ENCODE results near the gene ATP13A3.

Gene ATP13A3

DNA sequence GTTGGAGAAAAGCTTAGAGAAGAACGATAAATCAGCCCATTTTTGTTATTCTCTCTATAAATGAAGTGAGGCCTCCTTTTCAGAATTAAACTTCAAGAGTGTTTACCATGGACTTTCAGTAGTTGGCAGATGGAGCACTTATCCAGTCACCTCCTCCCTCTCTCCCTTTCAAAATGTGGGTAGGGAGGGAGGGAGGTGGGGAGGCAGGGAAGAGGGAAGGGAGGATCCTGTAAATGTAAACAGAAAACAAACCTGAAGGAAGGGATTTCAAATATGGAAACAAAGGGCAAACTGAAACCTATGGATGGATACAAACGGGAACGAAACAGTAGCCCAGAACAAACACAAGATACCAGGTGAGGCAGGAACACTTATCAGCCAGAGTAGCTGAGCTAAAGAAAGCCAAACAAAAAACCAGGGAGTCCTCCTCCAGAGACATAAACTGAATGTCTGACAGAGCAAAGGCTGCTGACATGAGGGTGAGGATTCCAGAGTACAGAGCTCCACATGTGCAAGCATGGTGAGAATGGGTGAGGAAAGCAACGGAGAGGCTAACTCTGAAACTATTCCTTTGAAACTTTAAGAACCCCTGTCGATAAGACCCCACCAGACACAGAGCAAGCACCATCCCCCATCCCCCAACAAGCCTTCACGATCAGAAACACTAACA lies 46.8 kb downstream of the ATP13A3 start:
- DNase-seq = no peak

- DNase-seq = no peak
Measured at GRCh38 chr3:194434503-194434902, 52.3 kb downstream of the ATP13A3 start.

GRCh38 chr3:194431554-194431953 lies 55.2 kb downstream of the ATP13A3 start:
- no peak for DNase-seq

GRCh38 chr3:194425399-194425798 lies 61.4 kb downstream of the ATP13A3 start:
- DNase-seq = peak; percentile 18

- DNase-seq = no peak
Measured at GRCh38 chr3:194424953-194425352, 61.8 kb downstream of the ATP13A3 start.

GRCh38 chr3:194424373-194424772 lies 62.4 kb downstream of the ATP13A3 start:
- DNase-seq = no peak

GRCh38 chr3:194423317-194423716 lies 63.5 kb downstream of the ATP13A3 start:
- DNase-seq = no peak

DNA sequence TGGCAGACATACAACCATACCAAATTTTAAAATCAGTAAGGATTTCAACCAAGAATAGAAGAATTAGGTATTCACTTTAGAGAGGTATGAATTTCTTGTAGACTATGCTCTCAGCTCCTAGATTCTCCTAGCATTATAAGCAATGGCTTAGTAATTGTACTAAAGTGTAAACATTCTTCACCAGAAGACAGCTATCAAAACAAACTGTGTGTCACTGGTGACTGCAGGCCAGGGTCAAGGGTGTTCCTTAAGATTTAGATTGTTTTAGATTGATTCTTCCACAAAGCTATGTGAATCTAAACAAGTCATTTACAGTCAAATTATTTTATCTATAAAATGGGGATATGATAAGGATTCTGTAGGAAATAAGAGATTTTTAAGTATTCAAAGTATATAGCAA lies 64.6 kb downstream of the ATP13A3 start:
- DNase-seq = peak; percentile 83

- no peak for DNase-seq
Measured at GRCh38 chr3:194418671-194419070, 68.1 kb downstream of the ATP13A3 start.

GRCh38 chr3:194407423-194407822 lies 79.4 kb downstream of the ATP13A3 start:
- DNase-seq = peak; percentile 7

GRCh38 chr3:194405766-194406165 lies 81.0 kb downstream of the ATP13A3 start:
- DNase-seq = no peak

GRCh38 chr3:194404365-194405140 lies 82.2 kb downstream of the ATP13A3 start:
- peak; percentile 45 for DNase-seq

DNA sequence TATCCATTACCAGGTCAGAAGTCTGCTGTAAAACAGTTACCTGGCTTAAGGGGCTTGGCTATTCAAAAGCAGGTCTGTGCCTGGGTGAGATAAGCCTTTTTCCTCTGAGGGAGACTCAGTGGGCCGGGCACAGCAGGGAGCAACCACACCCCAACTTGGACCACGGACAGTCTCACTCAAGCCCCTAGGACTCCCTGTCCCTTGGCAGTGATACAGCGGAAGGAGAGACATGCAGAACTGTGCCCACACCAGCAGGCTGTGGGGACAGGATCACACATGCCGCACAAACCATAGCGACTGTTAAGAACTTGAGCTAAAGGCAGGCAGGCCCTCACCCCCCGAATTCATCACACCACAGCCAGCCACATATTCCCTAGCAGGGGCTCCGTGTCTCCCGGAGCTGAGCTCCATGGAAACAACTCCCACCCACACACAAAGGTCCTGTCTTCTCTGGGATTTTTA lies 84.9 kb downstream of the ATP13A3 start:
- no peak for DNase-seq

DNA sequence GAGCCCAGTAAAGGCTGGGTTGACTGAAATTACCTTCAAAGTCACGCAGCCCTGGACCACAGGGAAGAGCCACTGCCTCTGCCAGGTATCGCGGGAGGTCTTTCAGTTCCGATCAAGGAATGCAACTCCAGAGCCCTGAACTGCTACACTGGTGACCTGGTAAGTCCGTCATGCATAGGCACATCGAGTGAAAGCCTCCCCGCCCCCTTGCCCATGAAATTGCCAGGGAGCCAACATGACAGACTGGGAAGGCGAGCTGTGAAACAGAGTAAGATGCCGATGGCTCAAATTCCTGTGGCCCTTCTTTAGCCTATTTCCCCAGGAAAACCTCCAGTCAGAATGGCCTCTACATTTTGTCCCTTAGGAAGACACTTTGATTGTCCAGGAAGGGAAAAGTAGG lies 85.5 kb downstream of the ATP13A3 start:
- DNase-seq = no peak

- DNase-seq = no peak
Measured at GRCh38 chr3:194399874-194400411, 86.9 kb downstream of the ATP13A3 start.

DNA sequence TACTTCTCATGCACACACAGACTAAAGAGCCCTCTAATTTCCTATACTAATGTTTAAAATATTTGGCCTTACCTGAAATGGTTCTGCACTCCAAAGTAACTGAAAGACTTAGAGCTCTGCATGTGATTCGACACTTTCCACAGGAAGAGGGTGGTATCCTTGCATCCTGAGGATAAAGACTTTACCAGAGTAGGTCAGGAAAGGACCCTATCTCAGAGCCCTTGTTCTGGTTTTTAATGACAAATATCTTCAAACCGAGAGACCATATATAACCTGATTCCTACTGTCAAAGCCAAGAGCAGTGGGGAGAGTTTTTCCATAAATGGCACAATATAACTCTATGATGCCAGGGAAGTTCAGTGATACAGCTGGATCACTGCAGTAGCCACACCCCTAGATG lies 87.6 kb downstream of the ATP13A3 start, which contains the start of gene GP5:
Gene GP5 (minus strand): TSS at position 101 of the 400 bp plus-strand sequence. CDS start 984 bp downstream, outside the sequence.
- no peak for DNase-seq

DNA sequence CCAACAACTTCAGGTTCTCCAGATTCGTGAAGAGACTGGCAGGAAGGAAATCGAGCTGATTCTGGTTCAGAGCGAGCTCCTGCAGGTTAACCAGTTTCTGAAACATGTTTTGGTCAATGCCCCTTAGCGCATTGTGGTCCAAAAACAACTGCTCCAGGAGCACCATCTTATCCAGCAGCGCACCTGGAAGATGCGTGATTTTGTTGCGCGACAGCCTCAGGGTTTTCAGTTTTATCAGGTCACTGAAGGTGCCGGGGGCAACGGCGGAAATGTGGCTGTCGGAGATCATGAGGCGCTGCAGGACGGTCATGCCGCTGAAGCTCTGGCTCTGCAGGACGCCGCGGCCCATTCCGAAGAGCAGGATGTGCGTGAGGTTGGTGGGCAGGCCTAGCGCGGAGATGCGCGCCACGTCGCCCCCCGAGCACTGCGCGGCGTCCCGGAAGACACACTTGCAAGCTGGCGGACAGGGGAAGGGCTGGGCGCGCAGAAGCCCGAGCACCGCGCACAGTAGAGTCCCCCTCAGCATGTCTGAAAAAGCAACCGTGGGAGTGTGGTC lies 89.0 kb downstream of the ATP13A3 start:
- no peak for DNase-seq

- DNase-seq = no peak
Measured at GRCh38 chr3:194396859-194397756, 89.7 kb downstream of the ATP13A3 start.

- no peak for DNase-seq
Measured at GRCh38 chr3:194396539-194396858, 90.3 kb downstream of the ATP13A3 start.

- no peak for DNase-seq
Measured at GRCh38 chr3:194395778-194396538, 90.8 kb downstream of the ATP13A3 start.

GRCh38 chr3:194395212-194395611 lies 91.6 kb downstream of the ATP13A3 start:
- no peak for DNase-seq

DNA sequence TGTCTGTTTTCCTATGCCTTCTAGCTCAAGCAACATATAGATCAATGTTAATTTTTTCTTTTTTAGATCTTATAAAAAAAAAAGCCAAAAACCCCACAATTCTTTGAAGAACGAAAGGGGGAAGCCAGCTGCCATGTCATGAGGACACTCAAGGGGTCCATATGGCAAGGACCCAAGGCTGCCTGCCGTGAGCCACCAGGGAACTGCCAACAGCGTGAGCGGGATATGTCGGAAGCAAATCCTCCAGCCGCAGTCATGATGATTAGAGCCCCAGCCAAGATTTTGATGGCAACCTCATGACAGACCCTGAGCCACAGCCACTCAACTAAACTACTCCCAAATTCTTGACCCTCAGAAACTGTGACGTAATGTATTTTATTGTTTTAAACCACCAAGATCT lies 94.2 kb downstream of the ATP13A3 start:
- no peak for DNase-seq
